H9 (cell line): ENCODE measurements around the gene GNG3. TPM values are rescaled to one million over a fixed set of nuclear protein-coding genes. Genes with fewer than 3 reads are reported as not detected.
A peak's percentile ranks its signal among the peaks of the same experiment; 100 is the strongest.

Experiments
- DNase-seq: peaks from one replicate; pipeline ENCODE4 v3.0.0-alpha.2; 2017
- H2AFZ ChIP-seq: one replicate; pipeline ENCODE4 v1.6.1; 2013; ENCODE audit warnings: mild to moderate bottlenecking, low read length, control low read depth, moderate library complexity
- H2AK5ac ChIP-seq: 2 replicates; pipeline ENCODE4 v1.6.1; 2013; ENCODE audit warnings: low read length, control low read depth, mixed read lengths; ENCODE audit not compliant: insufficient read length
- H2BK120ac ChIP-seq: one replicate; pipeline ENCODE4 v1.6.1; 2013; ENCODE audit warnings: low read depth, mild to moderate bottlenecking, low read length, control low read depth, inconsistent platforms; ENCODE audit not compliant: poor library complexity, severe bottlenecking
- H2BK12ac ChIP-seq: 2 replicates; pipeline ENCODE4 v1.6.1; 2013; ENCODE audit warnings: low read length, control low read depth, mixed read lengths, low read depth; ENCODE audit not compliant: insufficient read length
- H2BK15ac ChIP-seq: 2 replicates; pipeline ENCODE4 v1.6.1; 2013; ENCODE audit warnings: low read depth, low read length, control low read depth
- H2BK20ac ChIP-seq: one replicate; pipeline ENCODE4 v1.6.1; 2013; ENCODE audit warnings: low read depth, mild to moderate bottlenecking, low read length, control low read depth, inconsistent platforms; ENCODE audit not compliant: poor library complexity, severe bottlenecking
- H2BK5ac ChIP-seq: 2 replicates; pipeline ENCODE4 v1.6.1; 2013; ENCODE audit warnings: low read length, control low read depth, mixed read lengths; ENCODE audit not compliant: insufficient read length
- H3K14ac ChIP-seq: 2 replicates; pipeline ENCODE4 v1.6.1; 2013; ENCODE audit warnings: low read length, control low read depth; ENCODE audit not compliant: insufficient read depth
- H3K18ac ChIP-seq: 2 replicates; pipeline ENCODE4 v1.6.1; 2013; ENCODE audit warnings: low read depth, mild to moderate bottlenecking, mixed read lengths, low read length, control low read depth; ENCODE audit not compliant: insufficient read length
- H3K23ac ChIP-seq: 2 replicates; pipeline ENCODE4 v1.6.1; 2013; ENCODE audit warnings: low read length, control low read depth, mixed read lengths, low read depth; ENCODE audit not compliant: insufficient read length
- H3K23me2 ChIP-seq: 2 replicates; pipeline ENCODE4 v1.6.1; 2013; ENCODE audit warnings: low read depth, mild to moderate bottlenecking, mixed read lengths, low read length, control low read depth; ENCODE audit not compliant: insufficient read length, poor library complexity, severe bottlenecking
- H3K27ac ChIP-seq: 2 replicates; pipeline ENCODE4 v1.5.1; 2013; ENCODE audit warnings: low read length, control low read depth, mixed read lengths, low read depth; ENCODE audit not compliant: insufficient read length
- H3K27me3 ChIP-seq: 2 replicates; pipeline ENCODE4 v1.6.1; 2013; ENCODE audit warnings: low read length, control low read depth, inconsistent platforms; ENCODE audit not compliant: insufficient read depth
- H3K4ac ChIP-seq: 2 replicates; pipeline ENCODE4 v1.6.1; 2013; ENCODE audit warnings: low read depth, mild to moderate bottlenecking, control low read depth, inconsistent platforms, low read length, moderate library complexity
- H3K4me1 ChIP-seq: 2 replicates; pipeline ENCODE4 v1.6.1; 2013; ENCODE audit warnings: low read length, control low read depth, inconsistent platforms; ENCODE audit not compliant: insufficient read depth
- H3K4me2 ChIP-seq: 2 replicates; pipeline ENCODE4 v1.6.1; 2013; ENCODE audit warnings: low read length, control low read depth, mixed read lengths; ENCODE audit not compliant: insufficient read length, insufficient read depth
- H3K56ac ChIP-seq: 2 replicates; pipeline ENCODE4 v1.6.1; 2013; ENCODE audit warnings: low read depth, mild to moderate bottlenecking, mixed read lengths, low read length, control low read depth; ENCODE audit not compliant: insufficient read length
- H3K79me1 ChIP-seq: 2 replicates; pipeline ENCODE4 v1.6.1; 2013; ENCODE audit warnings: low read depth, mild to moderate bottlenecking, moderate library complexity, low read length, control low read depth, inconsistent platforms; ENCODE audit not compliant: insufficient read depth, poor library complexity, severe bottlenecking
- H3K79me2 ChIP-seq: 2 replicates; pipeline ENCODE4 v1.6.1; 2013; ENCODE audit warnings: low read length, control low read depth, inconsistent platforms; ENCODE audit not compliant: insufficient read depth
- H3K9ac ChIP-seq: 2 replicates; pipeline ENCODE4 v1.6.1; 2013; ENCODE audit warnings: low read length, control low read depth, mixed read lengths; ENCODE audit not compliant: insufficient read length; ENCODE audit errors: extremely low read depth
- H3K9me3 ChIP-seq: one replicate; pipeline ENCODE4 v1.6.1; 2013; ENCODE audit warnings: low read depth, low read length, inconsistent platforms; ENCODE audit not compliant: control insufficient read depth
- H3T11ph ChIP-seq: one replicate; pipeline ENCODE4 v1.6.1; 2013; ENCODE audit warnings: mild to moderate bottlenecking, low read length, control low read depth, inconsistent platforms
- H4K20me1 ChIP-seq: one replicate; pipeline ENCODE4 v1.6.1; 2013; ENCODE audit not compliant: control insufficient read depth, insufficient read length, insufficient read depth
- H4K5ac ChIP-seq: 2 replicates; pipeline ENCODE4 v1.6.1; 2013; ENCODE audit warnings: low read depth, mild to moderate bottlenecking, mixed read lengths, low read length, control low read depth; ENCODE audit not compliant: insufficient read length
- H4K8ac ChIP-seq: replicated peaks from 2 replicates; pipeline ENCODE4 v1.6.1; 2013; ENCODE audit warnings: low read length, control low read depth, mixed read lengths, low read depth; ENCODE audit not compliant: insufficient read length
- H4K91ac ChIP-seq: 2 replicates; pipeline ENCODE4 v1.6.1; 2013; ENCODE audit warnings: low read depth, mild to moderate bottlenecking, moderate library complexity, mixed read lengths, low read length, control low read depth; ENCODE audit not compliant: insufficient read length
- H3K27ac Mint-ChIP-seq, 3 experiments: 2 replicates in 2 of 3; 3 replicates in 1 of 3; pipeline ENCODE4 v1.8.0; 2020 to 2021; ENCODE audit warnings: mixed read lengths in 3 of 3, mild to moderate bottlenecking in 1 of 3, moderate library complexity in 1 of 3
- H3K27me3 Mint-ChIP-seq: 2 replicates; pipeline ENCODE4 v1.8.0; 2021; ENCODE audit warnings: low read depth, mild to moderate bottlenecking, moderate library complexity, mixed read lengths
- H3K36me3 Mint-ChIP-seq, 3 experiments: 2 replicates in 2 of 3; 3 replicates in 1 of 3; pipeline ENCODE4 v1.8.0; 2020 to 2021; ENCODE audit warnings: low read depth in 3 of 3, mixed read lengths in 3 of 3; ENCODE audit not compliant: insufficient read depth in 1 of 3
- H3K4me1 Mint-ChIP-seq, 2 experiments: 2 replicates each; pipeline ENCODE4 v1.8.0; 2020; ENCODE audit warnings: mixed read lengths in 2 of 2
- H3K4me3 Mint-ChIP-seq, 2 experiments: 2 replicates in 1 of 2; 3 replicates in 1 of 2; pipeline ENCODE4 v1.8.0; 2020 to 2021; ENCODE audit warnings: mild to moderate bottlenecking in 2 of 2, mixed read lengths in 2 of 2, moderate library complexity in 1 of 2
- H3K9me3 Mint-ChIP-seq, 2 experiments: 2 replicates in 1 of 2; 3 replicates in 1 of 2; pipeline ENCODE4 v1.8.0; 2020; ENCODE audit warnings: mild to moderate bottlenecking in 2 of 2, mixed read lengths in 2 of 2, moderate library complexity in 1 of 2
- WGBS: extraction: QIAGEN DNeasy Blood & Tissue Kit; methylation state at CpG from one replicate; pipeline ENCODE4 v1.1.7; 2013; ENCODE audit warnings: missing lambda C conversion rate, low lambda C conversion rate, mixed read lengths; ENCODE audit not compliant: insufficient read length; ENCODE audit errors: extremely low coverage; 5-methylcytosine and 5-hydroxymethylcytosine counted together
- total RNA-seq: library from RNA; stranded (reverse); gene quantifications from 2 replicates; pipeline ENCODE4 v1.2.1, GENCODE V29; 2021
- TF ChIP-seq, protein P1 (sequence below): fragments of 200-600 bp; sonication (generic); conservative IDR thresholded peaks from 3 replicates; pipeline ENCODE4 v1.8.0; 2021; ENCODE audit warnings: antibody characterized with exemption, mild to moderate bottlenecking

Gene GNG3
- total RNA-seq, 1 experiment from 2014 or later = 3.2 TPM

DNA sequence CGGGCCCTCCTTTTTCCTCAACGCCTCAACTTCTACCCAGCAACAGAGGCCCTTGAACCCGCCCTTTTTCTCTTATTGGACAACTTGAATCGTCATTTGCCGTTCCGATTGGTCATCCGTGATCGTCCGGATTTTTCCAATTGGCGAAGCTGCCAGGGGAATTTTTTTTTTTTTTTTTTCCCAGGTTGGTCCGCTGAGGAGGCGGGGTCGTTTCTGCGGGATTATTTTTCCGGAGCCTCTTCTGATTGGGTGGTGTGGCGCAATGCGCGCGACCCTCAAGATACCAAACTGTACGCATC lies 20.3 kb downstream of the GNG3 start:
- DNase-seq = peak; percentile 93
- H3K79me1 ChIP-seq = peaks cover 6% of the 10 kb centered on the region
- H2AFZ ChIP-seq = no peak overlapping the region
- no peak overlapping the region for H3K23ac ChIP-seq
- peak overlapping the region; percentile 93 for H3K9ac ChIP-seq
- no peak overlapping the region for H4K91ac ChIP-seq
- H3K27ac ChIP-seq = peak overlapping the region; percentile 96
- H3K56ac ChIP-seq = no peak overlapping the region
- peak overlapping the region; percentile 99 to 100 (median 100) for H3K27ac Mint-ChIP-seq
- H3K27me3 ChIP-seq = no peaks in the 10 kb centered on the region
- no peak overlapping the region for H2AK5ac ChIP-seq
- H3K36me3 Mint-ChIP-seq = peaks cover 20 to 43% (median 35%) of the 10 kb centered on the region in 3 experiments
- H2BK15ac ChIP-seq = no peak overlapping the region
- TF ChIP-seq, protein P1, sequence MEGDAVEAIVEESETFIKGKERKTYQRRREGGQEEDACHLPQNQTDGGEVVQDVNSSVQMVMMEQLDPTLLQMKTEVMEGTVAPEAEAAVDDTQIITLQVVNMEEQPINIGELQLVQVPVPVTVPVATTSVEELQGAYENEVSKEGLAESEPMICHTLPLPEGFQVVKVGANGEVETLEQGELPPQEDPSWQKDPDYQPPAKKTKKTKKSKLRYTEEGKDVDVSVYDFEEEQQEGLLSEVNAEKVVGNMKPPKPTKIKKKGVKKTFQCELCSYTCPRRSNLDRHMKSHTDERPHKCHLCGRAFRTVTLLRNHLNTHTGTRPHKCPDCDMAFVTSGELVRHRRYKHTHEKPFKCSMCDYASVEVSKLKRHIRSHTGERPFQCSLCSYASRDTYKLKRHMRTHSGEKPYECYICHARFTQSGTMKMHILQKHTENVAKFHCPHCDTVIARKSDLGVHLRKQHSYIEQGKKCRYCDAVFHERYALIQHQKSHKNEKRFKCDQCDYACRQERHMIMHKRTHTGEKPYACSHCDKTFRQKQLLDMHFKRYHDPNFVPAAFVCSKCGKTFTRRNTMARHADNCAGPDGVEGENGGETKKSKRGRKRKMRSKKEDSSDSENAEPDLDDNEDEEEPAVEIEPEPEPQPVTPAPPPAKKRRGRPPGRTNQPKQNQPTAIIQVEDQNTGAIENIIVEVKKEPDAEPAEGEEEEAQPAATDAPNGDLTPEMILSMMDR = no peak
- H2BK12ac ChIP-seq = no peak overlapping the region
- H3K18ac ChIP-seq = peak overlapping the region; percentile 45
- H3K27me3 Mint-ChIP-seq = no peaks in the 10 kb centered on the region
- H3K4me3 Mint-ChIP-seq = peak overlapping the region; percentile 89 to 95
- peaks cover 20 to 27% of the 10 kb centered on the region in 2 experiments for H3K4me1 Mint-ChIP-seq
- no peak overlapping the region for H2BK20ac ChIP-seq
- no peak overlapping the region for H4K8ac ChIP-seq
- no peak overlapping the region for H2BK5ac ChIP-seq
- WGBS = no CpG with 5 or more reads among the region's 20 CpGs
- no peaks in the 10 kb centered on the region for H4K20me1 ChIP-seq
- H3K23me2 ChIP-seq = peaks cover 25% of the 10 kb centered on the region
- no peaks in the 10 kb centered on the region for H3K4me1 ChIP-seq
- H2BK120ac ChIP-seq = no peak overlapping the region
- no peak overlapping the region for H3T11ph ChIP-seq
- H3K79me2 ChIP-seq = peaks cover 30% of the 10 kb centered on the region
- no peaks in the 10 kb centered on the region for H3K9me3 Mint-ChIP-seq
- H4K5ac ChIP-seq = no peak overlapping the region
- no peaks in the 10 kb centered on the region for H3K9me3 ChIP-seq
- peak overlapping the region; percentile 99 for H3K4me2 ChIP-seq
- no peak overlapping the region for H3K4ac ChIP-seq
- H3K14ac ChIP-seq = no peak overlapping the region
